H1 (cell line): ENCODE results near the gene SLC13A1. TPM values are rescaled to one million over a fixed set of nuclear protein-coding genes. Genes with fewer than 3 reads are reported as not detected.
"Not testable (repeated sequence)": the region's sequence is repeated elsewhere in the genome, so short reads cannot be mapped to it uniquely, and the experiment has no call there.

ENCODE experiments used
- CTCF ChIA-PET: fragments of 300-600 bp; sonication (Branson Sonifier 250); formaldehyde crosslinking; loops from one replicate; lab custom pipeline; 2021; ENCODE audit not compliant: partially characterized antibody; lab: Charles Lee
- POLR2A ChIA-PET: fragments of 300-600 bp; sonication (Branson Sonifier 250); formaldehyde crosslinking; loops from one replicate; lab custom pipeline; 2021; ENCODE audit warnings: inconsistent platforms; ENCODE audit not compliant: partially characterized antibody; lab: Charles Lee
- DNase-seq, 2 experiments: peaks; one replicate each; pipeline versions ENCODE4 v3.0.0 to v3.0.0-alpha.2; 2010 to 2022; ENCODE audit warnings: low spot score in 2 of 2, low read depth in 1 of 2, mixed read lengths in 1 of 2
- FAIRE-seq: peaks from 2 replicates; lab custom pipeline; 2011; peaks lifted over from hg19 to GRCh38; lab: Jason Lieb, UNC
- H2AFZ ChIP-seq: 2 replicates; pipeline ENCODE4 v1.8.1; 2012; ENCODE audit warnings: low read length, inconsistent platforms
- H2AK5ac ChIP-seq: 2 replicates; pipeline ENCODE4 v1.6.1; 2013; ENCODE audit warnings: low read depth, low read length
- H2BK120ac ChIP-seq: replicated peaks from 2 replicates; pipeline ENCODE3; 2013; ENCODE audit warnings: low read depth, low read length, inconsistent platforms
- H2BK12ac ChIP-seq: 2 replicates; pipeline ENCODE4 v1.6.1; 2013; ENCODE audit warnings: low read depth, low read length
- H2BK15ac ChIP-seq: 2 replicates; pipeline ENCODE4 v1.6.1; 2013; ENCODE audit warnings: low read length
- H2BK20ac ChIP-seq: 2 replicates; pipeline ENCODE4 v1.6.1; 2013; ENCODE audit warnings: low read length
- H2BK5ac ChIP-seq: 2 replicates; pipeline ENCODE4 v1.6.1; 2013; ENCODE audit warnings: low read depth, low read length
- H3K14ac ChIP-seq: 2 replicates; pipeline ENCODE4 v1.6.1; 2013; ENCODE audit warnings: inconsistent platforms; ENCODE audit not compliant: insufficient read length
- H3K18ac ChIP-seq: 2 replicates; pipeline ENCODE4 v1.6.1; 2013; ENCODE audit warnings: low read length; ENCODE audit errors: extremely low read depth
- H3K23ac ChIP-seq: 2 replicates; pipeline ENCODE4 v1.6.1; 2013; ENCODE audit warnings: inconsistent platforms; ENCODE audit not compliant: insufficient read length
- H3K23me2 ChIP-seq: 2 replicates; pipeline ENCODE4 v1.6.1; 2013; ENCODE audit warnings: low read depth, low read length
- H3K27ac ChIP-seq: 2 replicates; pipeline ENCODE4 v1.6.1; 2011; ENCODE audit warnings: low read depth, low read length, inconsistent platforms
- H3K27me3 ChIP-seq, 4 experiments: replicated peaks in 1 of 4; 1 replicate in 1 of 4; 2 replicates in 3 of 4; pipeline versions ENCODE4 v1.6.1 to v1.8.1; 2011 to 2013; ENCODE audit warnings: low read length in 3 of 4, mild to moderate bottlenecking in 3 of 4, inconsistent platforms in 2 of 4, mixed read lengths in 2 of 4, moderate library complexity in 1 of 4; ENCODE audit not compliant: control insufficient read depth in 3 of 4, insufficient read depth in 3 of 4; ENCODE audit errors: extremely low read depth in 1 of 4
- H3K36me3 ChIP-seq, 4 experiments: 2 replicates each; pipeline versions ENCODE4 v1.6.1 to v1.8.1; 2011 to 2013; ENCODE audit warnings: mild to moderate bottlenecking in 4 of 4, low read length in 3 of 4, moderate library complexity in 2 of 4, control low read depth in 1 of 4, inconsistent platforms in 1 of 4; ENCODE audit not compliant: insufficient read depth in 4 of 4, control insufficient read depth in 2 of 4
- H3K4ac ChIP-seq: replicated peaks from 2 replicates; pipeline ENCODE3; 2013; ENCODE audit warnings: low read length, low read depth, mixed read lengths, inconsistent platforms; ENCODE audit not compliant: insufficient read length
- H3K4me1 ChIP-seq, 4 experiments: replicated peaks in 1 of 4; 1 replicate in 1 of 4; 2 replicates in 3 of 4; pipeline versions ENCODE4 v1.6.1 to v1.8.1; 2011 to 2013; ENCODE audit warnings: low read length in 3 of 4, inconsistent platforms in 2 of 4, mixed read lengths in 1 of 4; ENCODE audit not compliant: insufficient read depth in 4 of 4, control insufficient read depth in 3 of 4
- H3K4me2 ChIP-seq, 2 experiments: 2 replicates each; pipeline versions ENCODE4 v1.6.1 to v1.8.1; 2011 to 2013; ENCODE audit warnings: low read depth in 2 of 2, low read length in 2 of 2, control low read depth in 1 of 2, inconsistent platforms in 1 of 2, mild to moderate bottlenecking in 1 of 2; ENCODE audit not compliant: insufficient read depth in 1 of 2
- H3K4me3 ChIP-seq, 4 experiments: fragments of 200-600, 300-600 bp in 1 of 4; sonication (generic), shearing (Covaris generic), sonication (Bioruptor Twin) in 1 of 4; 2 replicates each; pipeline versions ENCODE4 v1.5.1 to v1.8.1; 2011 to 2016; ENCODE audit warnings: low read length in 4 of 4, low read depth in 3 of 4, control low read depth in 2 of 4, inconsistent platforms in 2 of 4, mild to moderate bottlenecking in 2 of 4, mixed read lengths in 1 of 4, moderate library complexity in 1 of 4; ENCODE audit not compliant: insufficient read depth in 2 of 4; ENCODE audit errors: extremely low read depth in 1 of 4
- H3K56ac ChIP-seq: replicated peaks from 2 replicates; pipeline ENCODE3; 2013; ENCODE audit warnings: low read depth, mild to moderate bottlenecking, mixed read lengths, low read length, inconsistent platforms; ENCODE audit not compliant: insufficient read length
- H3K79me1 ChIP-seq: 2 replicates; pipeline ENCODE4 v1.6.1; 2013; ENCODE audit warnings: low read depth, low read length, control low read depth
- H3K79me2 ChIP-seq, 2 experiments: 2 replicates each; pipeline versions ENCODE4 v1.6.1 to v1.8.1; 2012 to 2013; ENCODE audit warnings: low read length in 2 of 2, mild to moderate bottlenecking in 2 of 2, inconsistent platforms in 1 of 2; ENCODE audit not compliant: insufficient read depth in 2 of 2, control insufficient read depth in 1 of 2
- H3K9ac ChIP-seq, 4 experiments: replicated peaks in 1 of 4; 1 replicate in 1 of 4; 2 replicates in 3 of 4; pipeline versions ENCODE4 v1.6.1 to v1.8.1; 2011 to 2013; ENCODE audit warnings: low read depth in 3 of 4, low read length in 3 of 4, control low read depth in 2 of 4, mild to moderate bottlenecking in 2 of 4, moderate library complexity in 2 of 4, inconsistent platforms in 1 of 4; ENCODE audit errors: extremely low read depth in 1 of 4
- H3K9me3 ChIP-seq, 2 experiments: 2 replicates each; pipeline versions ENCODE4 v1.6.1 to v1.8.1; 2012 to 2013; ENCODE audit warnings: mild to moderate bottlenecking in 2 of 2, moderate library complexity in 2 of 2, control low read depth in 1 of 2, inconsistent platforms in 1 of 2, low read depth in 1 of 2, low read length in 1 of 2, mixed read lengths in 1 of 2; ENCODE audit not compliant: insufficient read depth in 2 of 2
- H4K20me1 ChIP-seq, 2 experiments: replicated peaks in 1 of 2; 2 replicates each; pipeline versions ENCODE3 to v1.8.1; 2011 to 2013; ENCODE audit warnings: inconsistent platforms in 2 of 2, low read length in 2 of 2, mild to moderate bottlenecking in 1 of 2; ENCODE audit not compliant: insufficient read depth in 2 of 2, control insufficient read depth in 1 of 2
- H4K5ac ChIP-seq: 2 replicates; pipeline ENCODE4 v1.6.1; 2013; ENCODE audit warnings: low read length, low read depth, mixed read lengths, inconsistent platforms; ENCODE audit not compliant: insufficient read length
- H4K8ac ChIP-seq: 2 replicates; pipeline ENCODE4 v1.8.0; 2013; ENCODE audit warnings: mild to moderate bottlenecking, moderate library complexity, low read length, inconsistent platforms; ENCODE audit not compliant: insufficient read depth; ENCODE audit errors: extremely low read depth
- H4K91ac ChIP-seq: replicated peaks from 2 replicates; pipeline ENCODE3; 2013; ENCODE audit warnings: low read length, mixed read lengths, inconsistent platforms; ENCODE audit not compliant: insufficient read length
- WGBS, 2 experiments: shearing (Covaris generic) in 1 of 2; methylation state at CpG; one replicate each; pipeline versions ENCODE4 v1.1.6 to v1.1.7; 2013 to 2015; ENCODE audit warnings: low lambda C conversion rate in 2 of 2, mixed read lengths in 2 of 2, inconsistent platforms in 1 of 2, low coverage in 1 of 2, missing lambda C conversion rate in 1 of 2; ENCODE audit not compliant: insufficient replicate concordance in 2 of 2, insufficient coverage in 1 of 2, insufficient read length in 1 of 2; ENCODE audit errors: extremely low coverage in 1 of 2, missing lambda C conversion rate in 1 of 2; 5-methylcytosine and 5-hydroxymethylcytosine counted together
- polyA plus RNA-seq, 7 experiments: library from polyadenylated mRNA; depleted of rRNA in 3 of 7; stranded (reverse) in 5 of 7; unstranded in 2 of 7; fragments of >200 nt in 5 of 7; fragments of 200-250 nt in 2 of 7; gene quantifications; 1 replicate in 5 of 7; 2 replicates in 1 of 7; 4 replicates in 1 of 7; pipeline versions ENCODE4 v1.2.1 to v1.2.3, GENCODE V29; 2011 to 2013; ENCODE audit warnings: missing spikeins in 2 of 7, mixed read lengths in 2 of 7
- total RNA-seq: library from RNA; stranded (reverse); fragmentation: NEBNext Ultra II Directional; extraction: Animal tissue kit (Norgen Biotek cat#: 25700); gene quantifications from 2 replicates; pipeline ENCODE4 v1.2.1, GENCODE V29; 2021

The SLC13A1 gene
- total and polyA plus RNA-seq, 2 of the 8 experiments (the other 6 are each of a cell fraction or from before 2014, with no cell fraction given), result not detected

- H2BK5ac ChIP-seq, H3K18ac ChIP-seq, H2BK120ac ChIP-seq, H3K23ac ChIP-seq, H4K20me1 ChIP-seq, CTCF ChIA-PET, H3K4ac ChIP-seq, H3K4me1 ChIP-seq, POLR2A ChIA-PET, FAIRE-seq, H3K56ac ChIP-seq, H2BK20ac ChIP-seq, H4K5ac ChIP-seq, H3K23me2 ChIP-seq, H3K4me3 ChIP-seq, DNase-seq, H3K27ac ChIP-seq, H3K27me3 ChIP-seq, H3K4me2 ChIP-seq, H2AFZ ChIP-seq, H3K14ac ChIP-seq, H4K91ac ChIP-seq, H3K36me3 ChIP-seq, H4K8ac ChIP-seq, H2BK12ac ChIP-seq, H3K79me1 ChIP-seq, H3K79me2 ChIP-seq, H2BK15ac ChIP-seq, H2AK5ac ChIP-seq, H3K9ac ChIP-seq: not testable (repeated sequence)
- H3K9me3 ChIP-seq, result peaks cover 9 to 11% of the 10 kb centered on the region in 2 experiments; a peak in 3 of 4 replicates
- WGBS, 2 experiments, result 91% methylated on average over 9 of the region's 9 CpGs; no CpG with 5 or more reads in 1 of the 2 experiments
Measured at GRCh38 chr7:123084861-123085260, 114.9 kb downstream of the SLC13A1 start.
